Small intestine (tissue), 7 donors: ENCODE results near the gene CEP63. TPM values are rescaled to one million over a fixed set of nuclear protein-coding genes. Genes with fewer than 3 reads are reported as not detected.

Experiments
- DNase-seq, 2 donors: peaks; one replicate each; pipeline versions ENCODE4 v3.0.0 to v3.0.0-alpha.2; 2013
- FAIRE-seq: peaks from 2 replicates; lab custom pipeline; 2012; peaks lifted over from hg19 to GRCh38; lab: Jason Lieb, UNC
- H3K27ac ChIP-seq, 3 donors: one replicate each; pipeline ENCODE4 v1.5.1; 2013; ENCODE audit warnings: low read length in 2 of 3, mild to moderate bottlenecking in 2 of 3, control low read depth in 1 of 3, inconsistent platforms in 1 of 3, low read depth in 1 of 3, moderate library complexity in 1 of 3
- H3K27me3 ChIP-seq, 3 donors: one replicate each; pipeline ENCODE4 v1.6.1; 2013; ENCODE audit warnings: low read length in 3 of 3, inconsistent platforms in 1 of 3; ENCODE audit not compliant: control insufficient read depth in 3 of 3, insufficient read depth in 3 of 3
- H3K36me3 ChIP-seq, 3 donors: one replicate each; pipeline ENCODE4 v1.6.1; 2013; ENCODE audit warnings: low read length in 3 of 3, inconsistent platforms in 1 of 3, low read depth in 1 of 3, mild to moderate bottlenecking in 1 of 3, moderate library complexity in 1 of 3; ENCODE audit not compliant: control insufficient read depth in 3 of 3, insufficient read depth in 2 of 3
- H3K4me1 ChIP-seq, 3 donors: one replicate each; pipeline ENCODE4 v1.6.1; 2013; ENCODE audit warnings: low read length in 2 of 3, inconsistent platforms in 1 of 3, low read depth in 1 of 3, mild to moderate bottlenecking in 1 of 3, moderate library complexity in 1 of 3; ENCODE audit not compliant: control insufficient read depth in 3 of 3, insufficient read depth in 2 of 3
- H3K4me3 ChIP-seq, 3 donors: one replicate each; pipeline ENCODE4 v1.5.1; 2013; ENCODE audit warnings: low read length in 3 of 3, control low read depth in 1 of 3, inconsistent platforms in 1 of 3, low read depth in 1 of 3, mild to moderate bottlenecking in 1 of 3, moderate library complexity in 1 of 3
- H3K9me3 ChIP-seq, 2 donors: one replicate each; pipeline ENCODE4 v1.6.1; 2013; ENCODE audit warnings: low read depth in 1 of 2, low read length in 1 of 2; ENCODE audit not compliant: control insufficient read depth in 2 of 2, insufficient read depth in 1 of 2
- WGBS, 3 donors: extraction: QIAGEN DNeasy Blood & Tissue Kit; methylation state at CpG; one replicate each; pipeline ENCODE4 v1.1.7; 2013; 5-methylcytosine and 5-hydroxymethylcytosine counted together
- polyA plus RNA-seq, 4 donors: library from polyadenylated mRNA; stranded (reverse) in 3 of 4; unstranded in 1 of 4; fragments of 200-250 nt in 3 of 4; fragments of 120-200 nt in 1 of 4; gene quantifications; one replicate each; pipeline versions ENCODE4 v1.2.1 to v1.2.3, GENCODE V29; 2013
- donor health status: healthy with polysubstance abuse.
- donor health status: control.
- donor health status: control.
- donor health status: Bipolar disorder and iron deficiency.
- donor health status: healthy.

CEP63 gene
- polyA plus RNA-seq, 4 donors, result 10.3 to 27.0 (median 13.9) TPM

GRCh38 chr3:134473868-134474546 is 11.8 kb upstream of the CEP63 start:
- peak; percentile 82 to 83 for DNase-seq
- WGBS, 3 donors, result 27 to 29% (median 29%) methylated on average over 8 to 9 of the region's 9 CpGs
- H3K27me3 ChIP-seq, result no peaks in the 10 kb centered on the region
- peaks cover 3 to 18% (median 17%) of the 10 kb centered on the region in 3 donors for H3K36me3 ChIP-seq
- H3K9me3 ChIP-seq, result no peaks in the 10 kb centered on the region
- no peak overlapping the region for H3K27ac ChIP-seq
- peak; percentile 76 for FAIRE-seq
- no peak overlapping the region for H3K4me3 ChIP-seq
- peaks cover 0 to 4% (median 0%) of the 10 kb centered on the region in 3 donors for H3K4me1 ChIP-seq

GRCh38 chr3:134474956-134475355 is 10.9 kb upstream of the CEP63 start:
- H3K27me3 ChIP-seq, result no peaks in the 10 kb centered on the region
- no peak for DNase-seq
- peaks cover 3 to 18% (median 18%) of the 10 kb centered on the region in 3 donors for H3K36me3 ChIP-seq
- no peaks in the 10 kb centered on the region for H3K9me3 ChIP-seq
- WGBS, 3 donors, result 89 to 93% (median 91%) methylated on average over 5 of the region's 5 CpGs
- peaks cover 0 to 4% (median 0%) of the 10 kb centered on the region in 3 donors for H3K4me1 ChIP-seq
- no peak overlapping the region for H3K4me3 ChIP-seq
- FAIRE-seq, result no peak
- H3K27ac ChIP-seq, result no peak overlapping the region

GRCh38 chr3:134476306-134476705 is 9.6 kb upstream of the CEP63 start:
- Histone ChIP-seq H3K4me3 (no peak overlapping the region), H3K4me1 (peaks cover 0 to 4% (median 0%) of the 10 kb centered on the region in 3 donors), H3K27ac (no peak overlapping the region), H3K9me3 (no peaks in the 10 kb centered on the region), H3K27me3 (no peaks in the 10 kb centered on the region), H3K36me3 (peaks cover 9 to 26% (median 23%) of the 10 kb centered on the region in 3 donors)
- FAIRE-seq (no peak), DNase-seq (no peak)
- 70 to 85% (median 76%) methylated on average over 4 of the region's 4 CpGs for whole genome bisulfite sequencing, 3 donors

- H3K27me3 ChIP-seq, result no peaks in the 10 kb centered on the region
- H3K36me3 ChIP-seq, result peaks cover 13 to 26% (median 24%) of the 10 kb centered on the region in 3 donors
- H3K9me3 ChIP-seq, result no peaks in the 10 kb centered on the region
- H3K4me1 ChIP-seq, result peaks cover 0 to 4% (median 0%) of the 10 kb centered on the region in 3 donors
- no peak overlapping the region for H3K27ac ChIP-seq
- 83 to 96% (median 94%) methylated on average over 6 of the region's 6 CpGs for WGBS, 3 donors
- DNase-seq, result no peak
- FAIRE-seq, result no peak
- no peak overlapping the region for H3K4me3 ChIP-seq
These were observed 8.9 kb upstream of the CEP63 start for GRCh38 chr3:134477002-134477401.

GRCh38 chr3:134477938-134478337 is 7.9 kb upstream of the CEP63 start:
- no peak for DNase-seq
- FAIRE-seq, result no peak
- Histone ChIP-seq H3K27me3 (no peaks in the 10 kb centered on the region), H3K4me3 (no peak overlapping the region), H3K9me3 (no peaks in the 10 kb centered on the region), H3K27ac (no peak overlapping the region), H3K4me1 (peaks cover 0 to 4% (median 0%) of the 10 kb centered on the region in 3 donors), H3K36me3 (peaks cover 13 to 27% (median 22%) of the 10 kb centered on the region in 3 donors)
- 68 to 83% (median 81%) methylated on average over 2 of the region's 2 CpGs for WGBS, 3 donors

GRCh38 chr3:134480546-134480945 is 5.3 kb upstream of the CEP63 start:
- Histone ChIP-seq H3K27ac (no peak overlapping the region), H3K27me3 (no peaks in the 10 kb centered on the region), H3K4me3 (no peak overlapping the region), H3K4me1 (peaks cover 0 to 5% (median 2%) of the 10 kb centered on the region in 3 donors), H3K36me3 (peaks cover 13 to 27% (median 24%) of the 10 kb centered on the region in 3 donors), H3K9me3 (no peaks in the 10 kb centered on the region)
- no peak for DNase-seq
- FAIRE-seq, result no peak
- WGBS, 3 donors, result 94 to 97% (median 97%) methylated on average over 3 of the region's 3 CpGs

GRCh38 chr3:134481166-134481565 is 4.7 kb upstream of the CEP63 start:
- 81 to 83% (median 82%) methylated on average over 1 of the region's 1 CpG for WGBS, 3 donors
- DNase-seq (no peak), FAIRE-seq (no peak)
- H3K36me3 ChIP-seq, result peaks cover 13 to 27% (median 20%) of the 10 kb centered on the region in 3 donors
- H3K27me3 ChIP-seq, result no peaks in the 10 kb centered on the region
- no peak overlapping the region for H3K4me3 ChIP-seq
- peaks cover 0 to 5% (median 2%) of the 10 kb centered on the region in 3 donors for H3K4me1 ChIP-seq
- H3K9me3 ChIP-seq, result no peaks in the 10 kb centered on the region
- H3K27ac ChIP-seq, result no peak overlapping the region

GRCh38 chr3:134482622-134483021 is 3.2 kb upstream of the CEP63 start:
- Histone ChIP-seq H3K4me1 (peaks cover 2 to 10% (median 5%) of the 10 kb centered on the region in 3 donors), H3K9me3 (no peaks in the 10 kb centered on the region), H3K27ac (peak overlapping the region in 1 of 3 donors; percentile 73), H3K4me3 (no peak overlapping the region), H3K27me3 (no peaks in the 10 kb centered on the region), H3K36me3 (peaks cover 10 to 24% (median 13%) of the 10 kb centered on the region in 3 donors)
- FAIRE-seq, result no peak
- 89 to 92% (median 91%) methylated on average over 3 of the region's 3 CpGs for WGBS, 3 donors
- DNase-seq, result no peak
